PFSK-1 (cell line): Measurements from ENCODE around the gene NLK.

ENCODE experiments used
- POLR2AphosphoS5 ChIP-seq: IDR thresholded peaks from 2 replicates; pipeline ENCODE4 v1.6.1; 2012; ENCODE audit warnings: low read depth, mild to moderate bottlenecking, control low read depth, low read length, moderate library complexity
- SIN3A ChIP-seq: IDR thresholded peaks from 2 replicates; pipeline ENCODE4 v1.6.1; 2012; ENCODE audit warnings: mild to moderate bottlenecking, low read length, moderate library complexity, borderline replicate concordance; ENCODE audit not compliant: insufficient read depth

DNA sequence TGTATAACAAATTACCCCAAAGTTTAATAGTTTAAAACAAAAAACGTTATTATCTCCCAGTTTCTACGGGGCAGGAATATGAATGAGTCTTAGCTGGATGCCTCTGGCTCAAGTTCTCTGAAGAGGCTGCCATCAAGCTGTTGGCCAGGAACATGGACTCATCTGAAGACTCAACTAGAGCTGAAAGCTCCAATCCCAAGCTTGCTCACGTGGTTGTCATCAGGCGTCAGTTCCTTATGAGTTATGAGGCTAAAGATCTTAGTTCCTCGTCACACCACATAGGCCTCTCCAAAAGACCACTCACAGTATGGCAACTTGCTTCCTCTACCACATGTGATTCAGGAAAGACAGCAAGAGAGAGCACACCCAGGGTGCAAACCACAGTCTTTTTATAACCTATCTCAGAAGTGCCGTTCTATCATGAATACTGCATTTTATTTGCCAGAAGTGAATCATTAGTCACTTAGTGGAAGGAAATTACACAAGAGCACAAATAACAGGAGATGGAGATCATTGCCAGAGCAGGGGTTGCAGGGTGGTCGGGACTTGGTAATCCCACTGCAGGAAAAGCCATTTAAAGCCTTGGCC, 48.7 kb upstream of the NLK start:
- TF ChIP-seq SIN3A (no peak), POLR2AphosphoS5 (no peak)
